Suprapubic skin (tissue), 4 donors: ENCODE measurements around the gene CCDC57. TPM values are rescaled to one million over a fixed set of nuclear protein-coding genes. Genes with fewer than 3 reads are reported as not detected.
A peak's percentile ranks its signal among the peaks of the same experiment; 100 is the strongest.

ENCODE experiments used
- DNase-seq, 2 donors: peaks; one replicate each; pipeline ENCODE4 v3.0.0-alpha.2; 2019; ENCODE audit warnings: low spot score in 2 of 2
- H3K27ac ChIP-seq: fragments of 200-600 bp; sonication (generic); one replicate; pipeline ENCODE4 v1.5.1; 2019
- H3K27me3 ChIP-seq: fragments of 200-600 bp; sonication (generic); one replicate; pipeline ENCODE4 v1.5.1; 2019
- H3K36me3 ChIP-seq: fragments of 200-600 bp; sonication (generic); one replicate; pipeline ENCODE4 v1.5.1; 2019
- H3K4me1 ChIP-seq: fragments of 200-600 bp; sonication (generic); one replicate; pipeline ENCODE4 v1.5.1; 2019
- H3K4me3 ChIP-seq: fragments of 200-600 bp; sonication (generic); one replicate; pipeline ENCODE4 v1.5.1; 2019; ENCODE audit warnings: mild to moderate bottlenecking
- H3K9me3 ChIP-seq: fragments of 200-600 bp; sonication (generic); one replicate; pipeline ENCODE4 v1.5.1; 2019
- CTCF ChIP-seq, 2 donors: fragments of 200-600 bp in 1 of 2; fragments of 450-650 bp in 1 of 2; sonication (generic) in 1 of 2; IDR thresholded peaks; one replicate each; pipeline ENCODE4 v1.5.1; 2016 to 2019; ENCODE audit warnings: antibody characterized with exemption in 2 of 2, mild to moderate bottlenecking in 1 of 2, moderate library complexity in 1 of 2
- EP300 ChIP-seq: sonication (generic); formaldehyde crosslinking; IDR thresholded peaks from one replicate; pipeline ENCODE4 v1.6.1; 2017; ENCODE audit warnings: antibody characterized with exemption
- POLR2A ChIP-seq, 2 donors: fragments of 450-650 bp; IDR thresholded peaks; one replicate each; pipeline ENCODE4 v1.6.1; 2017; ENCODE audit warnings: antibody characterized with exemption in 2 of 2, mild to moderate bottlenecking in 2 of 2, moderate library complexity in 2 of 2
- POLR2AphosphoS5 ChIP-seq, 3 donors: sonication (generic); formaldehyde crosslinking; IDR thresholded peaks; one replicate each; pipeline ENCODE4 v1.6.1; 2017; ENCODE audit warnings: antibody characterized with exemption in 3 of 3
- WGBS: methylation state at CpG from one replicate; pipeline ENCODE4 v1.1.5; 2018; 5-methylcytosine and 5-hydroxymethylcytosine counted together
- total RNA-seq, 4 donors: library from RNA; depleted of rRNA; stranded (reverse); fragments of >200 nt; gene quantifications; one replicate each; pipeline ENCODE4 v1.1.0, GENCODE V29; 2016

Gene CCDC57
- total RNA-seq, 4 donors from 2014 or later = 16.1 to 29.8 (median 20.3) TPM

GRCh38 chr17:82245134-82246039, 32.7 kb upstream of the CCDC57 start:
- H3K4me1 ChIP-seq = peaks cover 64% of the 10 kb centered on the region
- no peak for TF ChIP-seq EP300
- TF ChIP-seq POLR2AphosphoS5 (IDR thresholded peaks at IDR 0.05) = no peak
- no peak for TF ChIP-seq POLR2A (IDR thresholded peaks at IDR 0.05)
- no peak for TF ChIP-seq CTCF (IDR thresholded peaks at IDR 0.05)
- no peaks in the 10 kb centered on the region for H3K9me3 ChIP-seq
- no peaks in the 10 kb centered on the region for H3K27me3 ChIP-seq
- DNase-seq = no peak
- H3K36me3 ChIP-seq = peaks cover 74% of the 10 kb centered on the region
- peak overlapping the region; percentile 74 for H3K27ac ChIP-seq
- no peak overlapping the region for H3K4me3 ChIP-seq
- WGBS = 85% methylated on average over 31 of the region's 47 CpGs

- Histone ChIP-seq H3K36me3 (peaks cover 68% of the 10 kb centered on the region), H3K9me3 (no peaks in the 10 kb centered on the region), H3K4me1 (peaks cover 73% of the 10 kb centered on the region), H3K4me3 (no peak overlapping the region), H3K27ac (no peak overlapping the region), H3K27me3 (no peaks in the 10 kb centered on the region)
- DNase-seq = no peak
- TF ChIP-seq CTCF (IDR thresholded peaks at IDR 0.05) = peak; percentile 28 to 55
- TF ChIP-seq POLR2AphosphoS5 (IDR thresholded peaks at IDR 0.05) = no peak
- WGBS = 83% methylated on average over 39 of the region's 39 CpGs
Measured at GRCh38 chr17:82244413-82245133, 31.9 kb upstream of the CCDC57 start.

- DNase-seq = no peak
- H3K4me1 ChIP-seq = peaks cover 80% of the 10 kb centered on the region
- peaks cover 63% of the 10 kb centered on the region for H3K36me3 ChIP-seq
- no peak for TF ChIP-seq CTCF (IDR thresholded peaks at IDR 0.05)
- no peak for TF ChIP-seq POLR2AphosphoS5 (IDR thresholded peaks at IDR 0.05)
- no peak for TF ChIP-seq EP300
- TF ChIP-seq POLR2A (IDR thresholded peaks at IDR 0.05) = no peak
- no peaks in the 10 kb centered on the region for H3K9me3 ChIP-seq
- no peak overlapping the region for H3K4me3 ChIP-seq
- H3K27ac ChIP-seq = no peak overlapping the region
- 92% methylated on average over 13 of the region's 19 CpGs for WGBS
- no peaks in the 10 kb centered on the region for H3K27me3 ChIP-seq
Measured at GRCh38 chr17:82243648-82244412, 31.2 kb upstream of the CCDC57 start.

- H3K9me3 ChIP-seq = no peaks in the 10 kb centered on the region
- H3K27ac ChIP-seq = peak overlapping the region; percentile 17
- no peaks in the 10 kb centered on the region for H3K27me3 ChIP-seq
- peaks cover 56% of the 10 kb centered on the region for H3K36me3 ChIP-seq
- DNase-seq = peak in 1 of 2 donors; percentile 83
- H3K4me3 ChIP-seq = no peak overlapping the region
- peaks cover 87% of the 10 kb centered on the region for H3K4me1 ChIP-seq
- 52% methylated on average over 25 of the region's 29 CpGs for WGBS
- TF ChIP-seq CTCF (IDR thresholded peaks at IDR 0.05) (no peak), EP300 (no peak)
Measured at GRCh38 chr17:82242977-82243647, 30.5 kb upstream of the CCDC57 start.
